Neural cell (in vitro differentiated cells): ENCODE results near the gene NDE1. TPM values are rescaled to one million over a fixed set of nuclear protein-coding genes. Genes with fewer than 3 reads are reported as not detected.
"Not testable (repeated sequence)": the region's sequence is repeated elsewhere in the genome, so short reads cannot be mapped to it uniquely, and the experiment has no call there.

Experiments used
- H2AFZ ChIP-seq: fragments of 200-600, 300-800 bp; sonication (generic), shearing (Covaris generic); 2 replicates; pipeline ENCODE4 v1.6.0; 2014; ENCODE audit warnings: low read depth, mild to moderate bottlenecking, antibody characterized with exemption, low read length, moderate library complexity
- H3F3A ChIP-seq: fragments of 200-600 bp; shearing (Covaris generic); 2 replicates; pipeline ENCODE4 v1.6.1; 2016; ENCODE audit warnings: mild to moderate bottlenecking, moderate library complexity, mixed read lengths, antibody characterized with exemption, low read length; ENCODE audit not compliant: insufficient read depth, poor library complexity, severe bottlenecking
- H3K27ac ChIP-seq: fragments of 200-600, 300-800 bp; sonication (generic), shearing (Covaris generic); 2 replicates; pipeline ENCODE4 v1.5.1; 2014; ENCODE audit warnings: mild to moderate bottlenecking, low read length, moderate library complexity
- H3K27me3 ChIP-seq: fragments of 300-800, 200-600 bp; sonication (generic), shearing (Covaris generic); 2 replicates; pipeline ENCODE4 v1.6.0; 2014; ENCODE audit warnings: mild to moderate bottlenecking, low read depth, low read length, moderate library complexity; ENCODE audit not compliant: insufficient read depth
- H3K36me3 ChIP-seq: fragments of 300-800, 200-600 bp; sonication (generic), shearing (Covaris generic); 2 replicates; pipeline ENCODE4 v1.5.1; 2014; ENCODE audit warnings: mild to moderate bottlenecking, antibody characterized with exemption, low read length, moderate library complexity; ENCODE audit not compliant: insufficient read depth
- H3K4me2 ChIP-seq: fragments of 300-800, 200-600 bp; sonication (generic), shearing (Covaris generic); 2 replicates; pipeline ENCODE4 v1.6.0; 2014; ENCODE audit warnings: mild to moderate bottlenecking, low read length
- H3K4me3 ChIP-seq: fragments of 300-800, 200-600 bp; sonication (generic), shearing (Covaris generic); 2 replicates; pipeline ENCODE4 v1.5.1; 2014; ENCODE audit warnings: mild to moderate bottlenecking, low read length, moderate library complexity
- H3K79me2 ChIP-seq: fragments of 200-600 bp; shearing (Covaris generic); replicated peaks from 2 replicates; pipeline ENCODE4 v1.6.0; 2014; ENCODE audit warnings: mild to moderate bottlenecking, low read length, moderate library complexity; ENCODE audit not compliant: insufficient read depth
- H3K9ac ChIP-seq: fragments of 300-800, 200-600 bp; sonication (generic), shearing (Covaris generic); 2 replicates; pipeline ENCODE4 v1.6.1; 2016; ENCODE audit warnings: mild to moderate bottlenecking, low read length, mixed read lengths
- H3K9me2 ChIP-seq: fragments of 200-600 bp; shearing (Covaris generic); 2 replicates; pipeline ENCODE4 v1.6.1; 2016; ENCODE audit warnings: mild to moderate bottlenecking, low read length, mixed read lengths; ENCODE audit not compliant: insufficient read depth
- H3K9me3 ChIP-seq: fragments of 200-600, 300-800 bp; sonication (generic), shearing (Covaris generic); 2 replicates; pipeline ENCODE4 v1.6.1; 2016; ENCODE audit warnings: mild to moderate bottlenecking, mixed run types, low read length, moderate library complexity, mixed read lengths
- H4K20me1 ChIP-seq: fragments of 200-600 bp; shearing (Covaris generic); 2 replicates; pipeline ENCODE4 v1.6.1; 2016; ENCODE audit warnings: mild to moderate bottlenecking, mixed run types; ENCODE audit not compliant: insufficient read depth
- CTCF ChIP-seq: fragments of 450-650 bp; IDR thresholded peaks from 2 replicates; pipeline ENCODE4 v1.5.1; 2014; ENCODE audit warnings: antibody characterized with exemption, mild to moderate bottlenecking, moderate library complexity; ENCODE audit not compliant: poor library complexity, severe bottlenecking
- EP300 ChIP-seq: fragments of 450-650 bp; conservative IDR thresholded peaks from 2 replicates; pipeline ENCODE4 v1.6.1; 2014; ENCODE audit warnings: antibody characterized with exemption, mild to moderate bottlenecking, moderate library complexity; ENCODE audit not compliant: poor library complexity, severe bottlenecking
- EZH2 ChIP-seq: fragments of 200-600, 300-800 bp; shearing (Covaris generic), sonication (generic); IDR thresholded peaks from 2 replicates; pipeline ENCODE4 v1.6.1; 2014; ENCODE audit warnings: antibody characterized with exemption, low read length, borderline replicate concordance, mild to moderate bottlenecking; ENCODE audit not compliant: insufficient read depth, poor library complexity, severe bottlenecking
- MXI1 ChIP-seq: fragments of 450-650 bp; conservative IDR thresholded peaks from 2 replicates; pipeline ENCODE4 v1.6.1; 2014; ENCODE audit warnings: antibody characterized with exemption, mild to moderate bottlenecking; ENCODE audit not compliant: poor library complexity, severe bottlenecking
- POLR2AphosphoS5 ChIP-seq: IDR thresholded peaks from 2 replicates; pipeline ENCODE4 v1.6.1; 2012
- RAD21 ChIP-seq: fragments of 450-650 bp; conservative IDR thresholded peaks from 2 replicates; pipeline ENCODE4 v1.6.1; 2014; ENCODE audit warnings: antibody characterized with exemption, mild to moderate bottlenecking, moderate library complexity
- REST ChIP-seq: IDR thresholded peaks from 2 replicates; pipeline ENCODE4 v1.6.1; 2012; ENCODE audit warnings: borderline replicate concordance
- SMC3 ChIP-seq: fragments of 450-650 bp; conservative IDR thresholded peaks from 2 replicates; pipeline ENCODE4 v1.6.1; 2014; ENCODE audit warnings: antibody characterized with exemption, mild to moderate bottlenecking, moderate library complexity; ENCODE audit not compliant: poor library complexity
- TAF1 ChIP-seq: IDR thresholded peaks from 2 replicates; pipeline ENCODE4 v1.6.1; 2012; ENCODE audit warnings: low read depth
- polyA plus RNA-seq: library from polyadenylated mRNA; depleted of rRNA; stranded (reverse); fragments of >200 nt; gene quantifications from 2 replicates; pipeline ENCODE4 v1.2.3, GENCODE V29; 2014

The NDE1 gene
- polyA plus RNA-seq, 1 donor from 2014 or later = not detected

- Histone ChIP-seq H3K9ac (no peak overlapping the region), H3K9me3 (no peaks in the 10 kb centered on the region), H3K27me3 (peaks cover 5% of the 10 kb centered on the region), H4K20me1 (no peaks in the 10 kb centered on the region), H3K4me2 (no peak overlapping the region), H3K79me2 (no peaks in the 10 kb centered on the region), H3K27ac (no peak overlapping the region), H2AFZ (no peak overlapping the region), H3K9me2 (no peaks in the 10 kb centered on the region), H3K36me3 (no peaks in the 10 kb centered on the region), H3F3A (no peaks in the 10 kb centered on the region), H3K4me3 (no peak overlapping the region)
- TF ChIP-seq MXI1 (no peak), CTCF (no peak), EZH2 (no peak), EP300 (no peak), REST (no peak), POLR2AphosphoS5 (no peak), RAD21 (no peak)
These were observed 4.5 kb downstream of the NDE1 start for GRCh38 chr16:15654591-15654990.

- H3K4me3 ChIP-seq, H3K27me3 ChIP-seq, H3K4me2 ChIP-seq, H3K27ac ChIP-seq, H3K9ac ChIP-seq, H3F3A ChIP-seq, H2AFZ ChIP-seq, H4K20me1 ChIP-seq, H3K36me3 ChIP-seq, H3K9me2 ChIP-seq, H3K79me2 ChIP-seq, H3K9me3 ChIP-seq: not testable (repeated sequence)
These were observed 5.5 kb downstream of the NDE1 start for GRCh38 chr16:15655561-15655960.

GRCh38 chr16:15658149-15658548 lies 8.1 kb downstream of the NDE1 start:
- no peak overlapping the region for H3K27ac ChIP-seq
- H3K9me3 ChIP-seq = no peaks in the 10 kb centered on the region
- no peak for TF ChIP-seq CTCF
- no peak for TF ChIP-seq SMC3
- no peak for TF ChIP-seq RAD21
- TF ChIP-seq MXI1 = no peak
- no peak for TF ChIP-seq REST
- no peak for TF ChIP-seq TAF1
- no peak for TF ChIP-seq EZH2
- no peak for TF ChIP-seq EP300
- TF ChIP-seq POLR2AphosphoS5 = no peak
- H3K9me2 ChIP-seq = no peaks in the 10 kb centered on the region
- H4K20me1 ChIP-seq = no peaks in the 10 kb centered on the region
- H3K4me3 ChIP-seq = no peak overlapping the region
- H3K36me3 ChIP-seq = no peaks in the 10 kb centered on the region
- H3K79me2 ChIP-seq = no peaks in the 10 kb centered on the region
- H3K4me2 ChIP-seq = no peak overlapping the region
- H3K27me3 ChIP-seq = no peaks in the 10 kb centered on the region
- H2AFZ ChIP-seq = no peak overlapping the region
- H3K9ac ChIP-seq = no peak overlapping the region
- H3F3A ChIP-seq = no peaks in the 10 kb centered on the region
